ENCODE data around the gene ULBP1.
A peak's percentile ranks its signal among the peaks of the same experiment; 100 is the strongest.
"Not testable (repeated sequence)": the region's sequence is repeated elsewhere in the genome, so short reads cannot be mapped to it uniquely, and the experiment has no call there.

Gene ULBP1

GRCh38 chr6:150004783-150005717 is 41.3 kb downstream of the ULBP1 start:
- peak; percentile 71 to 82 for DNase-seq (ENCODE audit: low read depth in 2 of 2)

DNA sequence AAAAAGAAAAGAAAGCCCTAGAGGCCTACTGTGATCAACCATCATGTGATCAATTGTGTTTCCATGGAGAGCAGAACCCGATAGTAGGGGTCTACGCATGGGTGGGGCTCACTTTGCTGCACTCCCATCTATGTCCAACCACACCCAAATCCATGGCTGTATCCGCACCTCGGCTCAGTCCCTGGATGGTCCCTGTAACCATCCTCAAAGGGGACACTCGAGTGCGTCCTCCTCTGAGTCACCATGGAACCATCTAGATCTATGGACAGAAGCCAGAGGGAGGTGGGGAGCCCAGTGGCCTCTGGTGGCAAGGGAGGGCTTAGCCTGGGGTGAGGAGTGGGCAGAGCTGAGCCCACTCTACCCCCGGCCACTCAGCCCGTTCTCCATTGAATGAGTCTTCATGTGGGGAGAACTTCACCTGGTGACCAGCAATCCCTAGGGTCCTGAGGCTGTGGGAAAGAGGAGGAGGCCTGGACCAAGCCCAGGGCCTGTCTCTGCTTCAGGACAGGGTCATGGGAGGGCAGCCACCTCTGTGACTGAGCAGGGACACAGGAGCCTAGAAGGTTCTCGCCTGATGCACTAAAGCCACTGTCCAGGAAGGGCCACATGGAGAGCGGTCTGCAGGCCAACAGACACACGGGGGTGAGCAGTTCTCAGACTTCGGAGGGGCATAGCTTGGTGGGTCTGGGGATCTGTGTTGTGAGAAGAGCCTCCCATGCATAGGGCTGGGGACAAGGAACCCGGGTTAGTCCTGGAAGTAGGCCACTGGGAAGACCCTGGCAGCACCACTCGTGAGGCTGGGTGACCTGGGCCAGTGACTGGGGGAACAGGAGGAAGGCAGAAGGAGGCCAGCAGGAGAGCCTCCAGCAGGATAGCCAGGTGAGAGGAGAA is 42.3 kb downstream of the ULBP1 start:
- no peak for DNase-seq (ENCODE audit: low read depth in 2 of 2)

GRCh38 chr6:150006961-150007464 is 43.3 kb downstream of the ULBP1 start:
- no peak for DNase-seq (ENCODE audit: low read depth in 2 of 2)

DNA sequence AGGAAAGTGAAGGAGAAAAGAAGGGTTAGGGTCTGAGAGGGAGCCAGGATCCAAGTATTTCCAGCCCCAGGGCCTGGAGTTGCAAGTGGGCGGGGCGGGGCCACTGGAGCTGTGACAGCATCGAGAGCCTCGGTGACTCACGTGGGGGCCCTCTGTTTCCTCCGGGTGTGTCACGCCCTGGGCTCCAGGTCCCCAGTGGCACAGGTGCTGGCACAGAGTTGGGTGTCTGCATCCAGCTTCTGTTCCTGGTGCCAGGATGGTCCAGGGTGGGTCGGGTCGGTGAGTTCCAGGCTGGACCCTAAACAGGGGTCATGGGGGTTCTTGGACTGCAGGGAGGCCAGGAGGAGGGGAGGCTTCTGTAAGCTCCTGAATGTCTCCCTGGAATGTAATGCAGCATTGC is 44.8 kb downstream of the ULBP1 start:
- DNase-seq (ENCODE audit: low read depth in 2 of 2) = no peak

- DNase-seq (ENCODE audit: low read depth in 2 of 2) = not testable (repeated sequence)
Measured at GRCh38 chr6:150012846-150013784, 49.4 kb downstream of the ULBP1 start.

GRCh38 chr6:150013785-150014622 is 50.3 kb downstream of the ULBP1 start:
- not testable (repeated sequence) for DNase-seq (ENCODE audit: low read depth in 2 of 2)

GRCh38 chr6:150014623-150015280 is 51.0 kb downstream of the ULBP1 start:
- not testable (repeated sequence) for DNase-seq (ENCODE audit: low read depth in 2 of 2)

GRCh38 chr6:150015281-150016001 is 51.7 kb downstream of the ULBP1 start:
- DNase-seq (ENCODE audit: low read depth in 2 of 2) = not testable (repeated sequence)

DNA sequence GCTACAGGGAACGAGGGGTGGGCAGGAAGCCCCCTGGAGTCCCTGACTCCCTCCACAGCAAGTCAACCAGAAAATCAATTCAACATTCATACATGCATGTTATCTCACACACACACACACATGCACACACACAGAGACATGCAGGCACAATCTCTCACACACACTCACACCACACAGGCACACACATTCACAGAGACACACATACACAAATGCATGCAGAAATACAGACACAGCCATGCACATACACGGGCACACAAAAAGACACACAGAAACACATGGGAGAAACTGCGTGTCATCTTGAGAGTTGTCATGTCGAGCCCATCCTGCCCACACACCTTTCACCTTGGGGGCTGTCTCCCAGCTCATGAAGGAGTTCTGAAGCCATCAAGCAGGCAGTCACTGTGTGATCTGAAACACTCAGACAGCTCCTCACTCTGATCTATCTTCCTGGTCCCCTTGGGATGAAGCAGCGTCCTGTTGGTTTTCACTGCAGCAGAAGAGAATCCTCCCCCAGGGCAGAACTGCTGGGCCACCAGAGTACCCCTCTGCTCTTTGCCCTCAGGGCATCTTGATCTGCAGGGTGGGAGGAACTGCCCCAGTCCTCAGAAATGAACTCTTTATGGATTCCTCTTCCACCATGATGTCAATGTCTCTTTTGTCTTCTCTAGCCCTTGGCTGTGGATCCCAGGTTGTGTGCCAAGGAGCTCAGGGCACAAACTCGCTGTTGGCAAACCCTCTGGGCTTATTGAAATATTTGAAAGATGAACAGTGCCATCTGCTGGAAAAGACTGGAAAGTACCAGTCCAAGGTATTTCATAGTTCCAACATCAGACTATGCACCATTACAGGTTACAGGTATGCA is 52.8 kb downstream of the ULBP1 start:
- DNase-seq (ENCODE audit: low read depth in 2 of 2) = no peak

- not testable (repeated sequence) for DNase-seq (ENCODE audit: low read depth in 2 of 2)
Measured at GRCh38 chr6:150017186-150017521, 53.4 kb downstream of the ULBP1 start.

- no peak for DNase-seq (ENCODE audit: low read depth in 2 of 2)
Measured at GRCh38 chr6:150018846-150019580, 55.3 kb downstream of the ULBP1 start.

DNA sequence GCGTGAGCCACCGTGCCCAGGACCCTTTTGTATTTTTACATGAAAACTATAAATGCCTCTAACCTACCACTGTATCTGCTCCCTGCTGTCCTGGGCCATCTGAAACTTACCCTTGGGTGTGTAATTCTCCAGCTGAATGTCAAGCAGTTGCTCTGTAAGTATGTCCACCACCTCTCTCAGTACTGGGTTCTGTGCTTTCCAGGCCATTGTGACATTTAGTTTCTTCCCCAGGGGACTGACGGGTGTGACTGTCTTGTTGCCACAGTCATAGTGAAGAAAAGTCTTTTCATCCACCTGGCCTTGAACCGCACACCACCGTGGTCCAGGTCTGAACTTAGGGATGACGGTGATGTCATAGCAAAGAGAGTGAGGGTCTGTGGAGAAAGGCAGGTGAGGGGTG is 58.1 kb downstream of the ULBP1 start:
- DNase-seq (ENCODE audit: low read depth in 2 of 2) = not testable (repeated sequence)
